ENCODE measurements around the gene NFATC1.

The NFATC1 gene

DNA sequence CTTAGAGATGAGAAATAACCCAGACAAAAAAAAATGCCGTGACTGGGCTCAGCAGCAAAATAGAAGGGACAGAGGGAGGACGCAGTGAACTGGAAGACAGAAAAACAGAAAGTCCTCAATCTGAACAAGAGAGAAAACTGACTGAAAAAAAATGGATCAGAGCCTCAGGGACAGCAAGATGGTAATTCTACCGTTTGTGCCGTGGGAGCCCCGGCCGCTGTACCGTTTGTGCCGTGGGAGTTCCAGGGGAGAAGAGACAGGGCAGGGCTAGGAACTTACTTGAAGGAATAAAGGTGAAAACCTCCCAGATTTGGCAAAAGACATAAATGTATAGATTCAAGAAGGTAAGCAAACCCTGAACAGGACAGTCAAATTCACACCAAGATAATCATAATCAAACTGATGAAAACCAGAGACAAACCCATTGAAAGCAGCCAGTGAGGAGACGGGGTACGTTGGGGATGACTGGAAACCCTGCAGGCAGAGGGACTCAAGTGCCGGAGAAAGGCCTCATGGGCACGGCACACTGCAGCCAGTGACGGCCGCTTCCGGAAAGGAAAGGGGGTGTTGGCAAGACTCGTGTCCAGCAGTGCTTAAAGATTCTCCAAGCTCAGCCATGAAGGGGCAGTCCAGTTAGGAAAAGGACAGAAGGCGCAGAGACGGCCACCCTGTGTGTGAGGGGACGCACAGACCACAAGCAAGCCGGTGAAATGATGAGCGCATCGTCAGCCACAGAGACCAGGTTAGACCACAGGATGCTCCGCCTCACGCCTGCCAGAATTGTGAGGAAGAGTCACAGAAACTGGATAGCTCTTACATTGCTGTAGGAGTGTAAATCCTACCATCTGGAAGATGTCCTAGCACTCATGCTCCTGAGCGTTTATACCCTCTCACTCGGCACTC is 40.0 kb upstream of the NFATC1 start:
- H3K4me3 ChIP-seq (ENCODE audit: low read depth, low read length), result no peak overlapping the region; the same call in none of the 2 replicates
- no peak for TF ChIP-seq CTCF (IDR thresholded peaks at IDR 0.05; ENCODE audit: low read depth, low read length, missing control alignments)
- no peak for DNase-seq (ENCODE audit: low read depth)

DNA sequence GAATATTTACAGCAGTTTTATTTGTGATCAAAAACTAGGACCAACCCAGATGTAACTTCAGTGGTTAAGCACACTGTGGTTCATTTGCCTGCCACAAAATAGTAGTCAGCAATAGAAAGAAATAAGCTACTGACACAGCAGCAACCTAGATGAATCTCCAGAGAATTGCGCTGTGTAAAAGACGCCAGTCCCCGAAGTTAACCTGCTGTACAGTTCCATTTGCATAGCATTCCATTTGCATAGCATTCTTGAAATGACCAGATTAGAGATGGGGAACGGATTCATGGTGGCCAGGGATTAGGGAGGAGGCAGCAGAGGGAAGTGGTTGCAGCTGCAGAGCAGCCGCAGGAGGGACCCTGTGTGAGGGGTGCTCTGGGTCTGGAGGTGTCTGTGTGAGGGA is 39.3 kb upstream of the NFATC1 start:
- no peak for TF ChIP-seq CTCF (IDR thresholded peaks at IDR 0.05; ENCODE audit: low read depth, low read length, missing control alignments)
- H3K4me3 ChIP-seq (ENCODE audit: low read depth, low read length), result no peak overlapping the region
- DNase-seq (ENCODE audit: low read depth), result no peak

GRCh38 chr18:79360933-79361332 is 34.8 kb upstream of the NFATC1 start:
- TF ChIP-seq CTCF (IDR thresholded peaks at IDR 0.05; ENCODE audit: low read depth, low read length, missing control alignments), result no peak
- H3K4me3 ChIP-seq (ENCODE audit: low read depth, low read length), result no peak overlapping the region
- no peak for DNase-seq (ENCODE audit: low read depth)

- TF ChIP-seq CTCF (IDR thresholded peaks at IDR 0.05; ENCODE audit: low read depth, low read length, missing control alignments), result no peak
- no peak overlapping the region for H3K4me3 ChIP-seq (ENCODE audit: low read depth, low read length)
- no peak for DNase-seq (ENCODE audit: low read depth)
These were observed 33.8 kb upstream of the NFATC1 start for GRCh38 chr18:79361766-79362522.

GRCh38 chr18:79365701-79366100 is 30.0 kb upstream of the NFATC1 start:
- DNase-seq (ENCODE audit: low read depth), result no peak
- no peak overlapping the region for H3K4me3 ChIP-seq (ENCODE audit: low read depth, low read length)
- no peak for TF ChIP-seq CTCF (IDR thresholded peaks at IDR 0.05; ENCODE audit: low read depth, low read length, missing control alignments)

DNA sequence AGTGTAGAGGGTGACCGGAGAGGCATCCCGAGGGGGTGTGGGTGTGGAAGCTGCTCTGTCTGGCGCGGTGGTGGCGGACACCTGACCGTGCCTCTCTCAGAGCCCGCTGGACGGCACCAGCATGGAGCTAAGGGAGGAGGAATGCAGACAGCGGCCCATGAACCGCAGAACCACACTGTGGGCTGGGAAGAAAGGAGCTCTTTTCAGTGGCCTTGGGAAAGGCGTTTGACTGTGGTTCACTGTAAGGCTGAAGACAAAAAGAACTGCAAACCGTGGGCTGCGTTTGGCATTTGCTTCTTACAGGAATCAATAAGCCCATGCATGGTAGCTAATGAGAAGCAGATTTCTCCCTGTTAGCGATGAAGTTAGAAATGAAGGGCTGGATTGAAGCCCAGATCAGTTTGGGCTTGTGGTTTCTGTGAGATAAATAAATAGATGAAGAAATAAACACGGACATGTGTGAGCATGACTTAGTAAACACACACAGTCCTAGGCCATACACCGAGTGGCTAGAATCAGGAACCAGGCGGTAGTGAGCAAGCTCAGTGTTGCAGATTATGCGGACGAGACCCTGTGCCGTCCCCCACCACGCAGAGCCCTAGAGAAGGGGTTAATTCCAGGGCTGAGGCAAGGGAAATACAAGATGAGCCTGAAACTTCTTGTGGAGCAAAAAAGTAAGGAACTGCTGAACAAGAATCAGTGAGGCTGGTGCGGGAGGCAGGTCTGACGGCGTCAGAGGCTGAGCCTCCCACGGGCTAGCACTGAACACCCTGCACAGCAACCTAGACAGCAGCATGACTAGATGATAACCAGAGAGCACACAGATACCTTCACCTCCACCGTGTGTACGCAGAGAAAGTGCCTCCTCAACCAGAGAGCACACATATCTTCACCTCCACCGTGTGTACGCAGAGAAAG is 29.3 kb upstream of the NFATC1 start:
- no peak for TF ChIP-seq CTCF (IDR thresholded peaks at IDR 0.05; ENCODE audit: low read depth, low read length, missing control alignments)
- no peak overlapping the region for H3K4me3 ChIP-seq (ENCODE audit: low read depth, low read length)
- DNase-seq (ENCODE audit: low read depth), result no peak
